RWPE1 (cell line): ENCODE data around the gene ANKS4B.
"Not testable (repeated sequence)": the region's sequence is repeated elsewhere in the genome, so short reads cannot be mapped to it uniquely, and the experiment has no call there.

Experiments
- CTCF ChIA-PET: fragments of 350-600 bp; sonication (Branson Sonifier 250); formaldehyde crosslinking; extraction: SDS; loops from one replicate; lab custom pipeline; 2021; lab: Yijun Ruan, JAX
- POLR2A ChIA-PET: fragments of 400-600 bp; formaldehyde crosslinking; extraction: SDS; loops from one replicate; lab custom pipeline; 2020; ENCODE audit warnings: antibody characterized with exemption; ENCODE audit not compliant: low non-redundant PET; lab: Yijun Ruan, JAX
- DNase-seq: peaks from one replicate; pipeline ENCODE4 v3.0.0; 2012; ENCODE audit warnings: low spot score
- H3K27ac ChIP-seq: fragments of 450-650 bp; 2 replicates; pipeline ENCODE4 v1.5.1; 2017
- CTCF ChIP-seq: fragments of 450-650 bp; conservative IDR thresholded peaks from 2 replicates; pipeline ENCODE4 v1.5.1; 2017; ENCODE audit warnings: low read depth, mild to moderate bottlenecking

Gene ANKS4B

DNA sequence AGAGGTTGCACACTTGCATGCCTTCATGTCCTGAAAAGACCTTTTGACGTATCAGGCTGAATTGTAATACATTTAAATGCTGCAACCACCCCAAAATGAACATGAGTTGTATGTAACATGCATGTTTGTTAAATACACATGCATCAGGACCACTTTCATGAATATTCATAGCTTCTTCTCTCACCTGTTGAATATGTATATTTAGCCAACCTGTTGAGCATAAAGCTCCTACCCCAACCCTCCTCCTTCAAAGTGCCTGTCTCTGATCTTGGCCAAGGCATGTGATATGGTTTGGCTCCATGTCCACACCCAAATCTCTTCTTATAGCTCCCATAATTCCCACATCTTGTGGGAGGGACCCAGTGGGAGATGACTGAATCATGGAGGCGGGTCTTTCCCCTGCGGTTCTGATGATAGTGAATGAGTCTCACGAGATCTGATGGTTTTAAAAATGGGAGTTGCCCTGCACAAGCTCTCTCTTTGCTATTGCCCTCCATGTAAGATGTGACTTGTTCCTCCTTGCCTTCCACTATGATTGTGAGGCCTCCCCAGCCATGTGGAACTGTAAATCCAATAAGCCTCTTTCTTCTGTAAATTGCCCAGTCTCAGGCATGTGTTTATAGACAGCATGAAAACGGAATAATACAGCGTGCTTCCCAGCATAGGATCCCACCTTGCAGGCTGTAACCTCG is 48.3 kb downstream of the ANKS4B start:
- CTCF ChIA-PET = interaction anchor here (0.6 to 0.8 kb wide), 2 partner anchors 19 to 94 kb away, joined by 3 to 5 read pairs; no protein-coding TSS in a partner anchor
- no peak for DNase-seq
- no peak for TF ChIP-seq CTCF
- no peak overlapping the region for H3K27ac ChIP-seq
- POLR2A ChIA-PET = no interaction called here

GRCh38 chr16:21283521-21284289 is 50.2 kb downstream of the ANKS4B start:
- POLR2A ChIA-PET = interaction anchor here (0.6 kb wide), 1 partner anchor 35 kb away, joined by 9 read pairs; no protein-coding TSS in a partner anchor
- no peak for DNase-seq
- CTCF ChIA-PET = interaction anchor here (0.7 kb wide), 1 partner anchor 26 kb away, joined by 3 read pairs; no protein-coding TSS in a partner anchor
- no peak for TF ChIP-seq CTCF
- H3K27ac ChIP-seq = no peak overlapping the region

GRCh38 chr16:21284414-21284813 is 50.9 kb downstream of the ANKS4B start:
- ChIA-PET CTCF (no interaction called here), POLR2A (no interaction called here)
- TF ChIP-seq CTCF = no peak

DNA sequence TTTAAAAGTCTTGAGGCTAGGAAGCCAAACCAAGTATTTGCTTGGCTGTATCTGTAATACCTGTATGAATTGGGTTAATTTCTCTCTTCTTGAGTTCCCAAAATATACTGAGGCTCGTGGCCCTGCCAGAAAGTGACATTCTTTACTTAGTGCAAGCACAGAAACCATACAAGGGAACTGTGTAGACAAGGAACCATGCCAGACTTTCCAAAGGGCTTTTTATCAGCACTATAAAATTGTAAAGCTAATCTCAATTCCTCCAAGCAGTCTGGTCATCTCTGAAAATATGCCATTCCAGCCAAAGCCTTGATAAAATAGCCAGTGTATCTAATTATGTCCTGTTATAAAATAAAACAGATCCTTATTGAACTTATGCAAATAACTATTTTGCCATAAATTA is 51.8 kb downstream of the ANKS4B start:
- ChIA-PET POLR2A (interaction anchor here (0.6 kb wide), 1 partner anchor 54 kb away, joined by 3 read pairs; no protein-coding TSS in a partner anchor), CTCF (interaction anchor here (1.1 kb wide), 1 partner anchor 8 kb away, joined by 3 read pairs; no protein-coding TSS in a partner anchor)
- no peak for DNase-seq
- TF ChIP-seq CTCF = no peak
- no peak overlapping the region for H3K27ac ChIP-seq

More at GRCh38 chr16:21284414-21284813, 50.9 kb downstream of the ANKS4B start:
- no peak overlapping the region for H3K27ac ChIP-seq
- DNase-seq = no peak

DNA sequence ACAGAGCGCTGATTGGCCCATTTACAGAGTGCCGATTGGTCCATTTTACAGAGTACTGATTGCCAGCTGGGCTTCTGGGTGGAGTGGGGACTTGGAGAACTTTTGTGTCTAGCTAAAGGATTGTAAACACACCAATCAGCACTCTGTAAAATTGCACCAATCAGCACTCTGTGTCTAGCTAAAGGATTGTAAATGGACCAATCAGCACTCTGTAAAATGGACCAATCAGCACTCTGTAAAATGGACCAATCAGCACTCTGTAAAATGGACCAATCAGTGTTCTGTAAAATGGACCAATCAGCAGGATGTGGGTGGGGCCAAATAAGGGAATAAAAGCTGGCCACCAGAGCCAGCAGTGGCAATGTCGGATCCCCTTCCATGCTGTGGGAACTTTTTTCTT is 56.3 kb downstream of the ANKS4B start:
- POLR2A ChIA-PET, DNase-seq, H3K27ac ChIP-seq: not testable (repeated sequence)
- CTCF ChIA-PET = interaction anchor here (1.0 kb wide), 1 partner anchor 101 kb away, joined by 4 read pairs; no protein-coding TSS in a partner anchor

- ChIA-PET POLR2A (interaction anchor here (0.6 to 1.9 kb wide), 3 partner anchors 131 to 1540 kb away, joined by 6 to 14 read pairs (median 7); no protein-coding TSS in a partner anchor), CTCF (interaction anchor here (0.5 to 2.1 kb wide), 17 partner anchors 14 to 1018 kb away, joined by 3 to 32 read pairs (median 4); partner anchors contain the start of genes ERI2, LDAF1 and REXO5)
- peak; percentile 94 for DNase-seq
- peak overlapping the region; percentile 97 for H3K27ac ChIP-seq
- TF ChIP-seq CTCF = peak; percentile 96
These were observed 67.0 kb downstream of the ANKS4B start for GRCh38 chr16:21300309-21301167.
